Fibroblast of lung (primary cell): Measurements from ENCODE around the gene FOXRED1. TPM values are rescaled to one million over a fixed set of nuclear protein-coding genes. Genes with fewer than 3 reads are reported as not detected.

Experiments used
- DNase-seq, 2 donors: peaks; one replicate each; pipeline versions ENCODE4 v3.0.0 to v3.0.0-alpha.2; 2010; ENCODE audit warnings: low read depth in 2 of 2
- H2AFZ ChIP-seq: 2 replicates; pipeline ENCODE4 v1.5.1; 2012; ENCODE audit warnings: low read length, control low read depth, inconsistent platforms
- H3K27ac ChIP-seq: 2 replicates; pipeline ENCODE4 v1.5.1; 2011; ENCODE audit warnings: low read length, control low read depth; ENCODE audit not compliant: insufficient read depth
- H3K27me3 ChIP-seq: 2 replicates; pipeline ENCODE4 v1.5.1; 2011; ENCODE audit warnings: mild to moderate bottlenecking, low read length; ENCODE audit not compliant: control insufficient read depth, insufficient read depth
- H3K36me3 ChIP-seq: 2 replicates; pipeline ENCODE4 v1.5.1; 2011; ENCODE audit warnings: low read length; ENCODE audit not compliant: control insufficient read depth, insufficient read depth
- H3K4me1 ChIP-seq: 2 replicates; pipeline ENCODE4 v1.5.1; 2011; ENCODE audit warnings: low read length; ENCODE audit not compliant: control insufficient read depth, insufficient read depth; ENCODE audit errors: extremely low read depth
- H3K4me2 ChIP-seq: 2 replicates; pipeline ENCODE4 v1.5.1; 2011; ENCODE audit warnings: low read length, control low read depth; ENCODE audit not compliant: insufficient read depth; ENCODE audit errors: extremely low read depth
- H3K4me3 ChIP-seq, 4 experiments: fragments of 200-600 bp in 1 of 4; sonication (generic) in 1 of 4; replicated peaks in 1 of 4; 2 replicates each; pipeline ENCODE4 v1.5.1; 2011 to 2016; ENCODE audit warnings: low read length in 4 of 4, low read depth in 3 of 4, mild to moderate bottlenecking in 3 of 4, control low read depth in 2 of 4, inconsistent platforms in 1 of 4, mixed read lengths in 1 of 4; ENCODE audit not compliant: insufficient read depth in 1 of 4; ENCODE audit errors: control extremely low read depth in 1 of 4
- H3K79me2 ChIP-seq: 2 replicates; pipeline ENCODE4 v1.5.1; 2012; ENCODE audit warnings: mild to moderate bottlenecking, low read length, inconsistent platforms; ENCODE audit not compliant: control insufficient read depth, insufficient read depth
- H3K9ac ChIP-seq: 2 replicates; pipeline ENCODE4 v1.5.1; 2011; ENCODE audit warnings: mild to moderate bottlenecking, low read length, control low read depth; ENCODE audit not compliant: insufficient read depth
- H3K9me3 ChIP-seq: 2 replicates; pipeline ENCODE4 v1.5.1; 2012; ENCODE audit warnings: low read depth, low read length; ENCODE audit not compliant: control insufficient read depth, insufficient read depth
- H4K20me1 ChIP-seq: 2 replicates; pipeline ENCODE4 v1.5.1; 2011; ENCODE audit warnings: low read length; ENCODE audit not compliant: control insufficient read depth, insufficient read depth; ENCODE audit errors: extremely low read depth
- CTCF ChIP-seq, 2 donors: IDR thresholded peaks in 1 of 2; conservative IDR thresholded peaks in 1 of 2; 1 replicate in 1 of 2; 2 replicates in 1 of 2; pipeline ENCODE4 v1.5.1; 2011 to 2012; ENCODE audit warnings: low read length in 2 of 2, control low read depth in 1 of 2, inconsistent platforms in 1 of 2, low read depth in 1 of 2, mild to moderate bottlenecking in 1 of 2
- EZH2 ChIP-seq: IDR thresholded peaks from 2 replicates; pipeline ENCODE4 v1.5.1; 2012; ENCODE audit warnings: low read length, control low read depth, mild to moderate bottlenecking; ENCODE audit errors: missing control alignments
- polyA plus RNA-seq, 2 donors: library from polyadenylated mRNA; depleted of rRNA in 1 of 2; stranded (reverse) in 1 of 2; unstranded in 1 of 2; fragments of >200 nt; gene quantifications; 2 replicates each; pipeline ENCODE4 v1.2.1, GENCODE V29; 2011 to 2012; ENCODE audit warnings: missing spikeins in 1 of 2
- total RNA-seq: library from RNA; depleted of rRNA; stranded (reverse); fragments of >200 nt; gene quantifications from 2 replicates; pipeline ENCODE4 v1.2.1, GENCODE V29; 2014

FOXRED1 gene
- total and polyA plus RNA-seq, 2 donors (not counting 1 experiment from before 2014, with no cell fraction given), result 8.6 to 8.8 TPM

- no peak overlapping the region for H2AFZ ChIP-seq
- H3K4me3 ChIP-seq, result no peak overlapping the region
- no peak overlapping the region for H3K27ac ChIP-seq
- no peak overlapping the region for H3K4me2 ChIP-seq
- H3K9ac ChIP-seq, result no peak overlapping the region
- TF ChIP-seq CTCF (conservative IDR thresholded peaks at IDR 0.05 in 1 of 2, IDR thresholded peaks at IDR 0.05 in 1 of 2; ENCODE audit: low read depth in 1 of 2, low read length in 2 of 2) (no peak), EZH2 (no peak)
- no peaks in the 10 kb centered on the region for H3K9me3 ChIP-seq
- peaks cover 45% of the 10 kb centered on the region for H3K36me3 ChIP-seq
- H3K79me2 ChIP-seq, result peaks cover 3% of the 10 kb centered on the region
- H3K4me1 ChIP-seq, result peaks cover 3% of the 10 kb centered on the region
- no peak for DNase-seq
- no peaks in the 10 kb centered on the region for H4K20me1 ChIP-seq
- no peaks in the 10 kb centered on the region for H3K27me3 ChIP-seq
These were observed 6.7 kb upstream of the FOXRED1 start for GRCh38 chr11:126262216-126262615.

DNA sequence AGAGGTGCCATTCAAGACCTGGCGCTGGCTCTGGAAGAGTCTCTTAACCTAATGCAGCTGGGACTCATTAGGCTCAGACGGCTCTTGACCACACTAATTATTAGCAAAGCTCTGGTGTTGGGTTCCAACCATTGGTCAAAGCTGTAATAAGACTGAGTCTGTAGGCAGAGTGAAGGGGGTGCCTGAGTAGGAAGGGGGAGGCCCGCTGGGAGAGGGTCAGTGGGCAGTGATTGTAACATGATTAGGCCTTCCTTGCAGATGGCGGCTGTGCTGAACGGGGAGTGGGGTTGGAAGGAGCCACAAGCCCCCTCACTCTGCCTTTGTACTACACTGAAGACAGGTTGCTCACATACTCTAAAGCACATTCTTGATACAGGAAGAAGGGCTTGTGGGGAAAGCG lies 5.5 kb upstream of the FOXRED1 start:
- no peak overlapping the region for H3K9ac ChIP-seq
- no peak overlapping the region for H2AFZ ChIP-seq
- no peak overlapping the region for H3K4me2 ChIP-seq
- no peak for DNase-seq
- H4K20me1 ChIP-seq, result no peaks in the 10 kb centered on the region
- H3K79me2 ChIP-seq, result peaks cover 15% of the 10 kb centered on the region
- no peak overlapping the region for H3K4me3 ChIP-seq
- no peak overlapping the region for H3K27ac ChIP-seq
- H3K27me3 ChIP-seq, result no peaks in the 10 kb centered on the region
- H3K4me1 ChIP-seq, result peaks cover 2% of the 10 kb centered on the region
- TF ChIP-seq EZH2 (no peak), CTCF (conservative IDR thresholded peaks at IDR 0.05 in 1 of 2, IDR thresholded peaks at IDR 0.05 in 1 of 2; ENCODE audit: low read depth in 1 of 2, low read length in 2 of 2) (no peak)
- peaks cover 43% of the 10 kb centered on the region for H3K36me3 ChIP-seq
- H3K9me3 ChIP-seq, result no peaks in the 10 kb centered on the region

DNA sequence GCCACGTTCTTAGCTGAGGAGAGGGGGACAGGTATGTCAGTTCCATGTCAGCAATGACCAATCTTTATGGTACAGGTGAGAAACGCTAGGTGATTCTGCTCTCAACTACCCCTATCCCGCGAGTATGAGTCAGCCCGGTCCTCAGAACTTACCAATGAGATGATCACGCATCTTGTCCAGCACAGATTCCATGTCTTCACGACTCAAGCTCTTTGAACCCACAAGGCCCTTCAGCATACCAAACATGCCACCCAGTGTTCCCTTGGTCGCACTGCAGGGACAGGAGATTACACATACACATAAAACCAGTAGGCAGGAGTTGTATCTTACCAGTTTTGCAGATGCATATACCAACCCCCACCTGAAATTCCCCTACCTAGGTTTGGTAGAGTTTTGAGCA lies 3.1 kb upstream of the FOXRED1 start:
- no peak overlapping the region for H2AFZ ChIP-seq
- H3K4me3 ChIP-seq, result no peak overlapping the region
- H3K4me1 ChIP-seq, result peaks cover 2% of the 10 kb centered on the region
- no peak overlapping the region for H3K4me2 ChIP-seq
- no peaks in the 10 kb centered on the region for H4K20me1 ChIP-seq
- peaks cover 41% of the 10 kb centered on the region for H3K36me3 ChIP-seq
- H3K9me3 ChIP-seq, result no peaks in the 10 kb centered on the region
- peaks cover 26% of the 10 kb centered on the region for H3K79me2 ChIP-seq
- no peaks in the 10 kb centered on the region for H3K27me3 ChIP-seq
- TF ChIP-seq EZH2 (no peak), CTCF (conservative IDR thresholded peaks at IDR 0.05 in 1 of 2, IDR thresholded peaks at IDR 0.05 in 1 of 2; ENCODE audit: low read depth in 1 of 2, low read length in 2 of 2) (no peak)
- no peak overlapping the region for H3K27ac ChIP-seq
- DNase-seq, result peak; percentile 9 to 10
- H3K9ac ChIP-seq, result no peak overlapping the region
